NCI-H1105 (cell line): Measurements from ENCODE around the gene STPG1.

Source experiments
- DNase-seq: peaks from one replicate; lab custom pipeline; 2025; lab: John Stamatoyannopoulos, UW

The STPG1 gene

DNA sequence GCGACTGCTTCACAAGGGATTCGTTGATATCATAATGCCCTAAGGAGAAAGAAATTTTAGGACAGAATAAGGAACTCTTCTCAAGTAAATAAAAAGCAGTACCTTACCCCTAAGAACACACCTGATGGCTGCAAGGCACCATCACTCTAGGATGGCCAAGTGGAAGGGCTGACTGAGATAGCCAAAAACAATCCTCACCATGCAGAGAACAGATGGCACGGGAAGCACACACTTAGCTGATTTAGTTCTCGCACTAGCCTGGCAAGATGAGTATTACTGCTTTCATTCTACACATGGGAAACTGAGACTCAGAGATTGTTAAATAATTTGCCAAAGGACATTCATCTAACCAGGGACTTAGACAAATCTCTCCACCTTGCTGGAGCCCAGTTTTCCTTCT, 43.8 kb downstream of the STPG1 start:
- DNase-seq: no peak

GRCh38 chr1:24369199-24369598, 44.4 kb downstream of the STPG1 start:
- no peak for DNase-seq

- no peak for DNase-seq
Measured at GRCh38 chr1:24366707-24367106, 46.9 kb downstream of the STPG1 start.

DNA sequence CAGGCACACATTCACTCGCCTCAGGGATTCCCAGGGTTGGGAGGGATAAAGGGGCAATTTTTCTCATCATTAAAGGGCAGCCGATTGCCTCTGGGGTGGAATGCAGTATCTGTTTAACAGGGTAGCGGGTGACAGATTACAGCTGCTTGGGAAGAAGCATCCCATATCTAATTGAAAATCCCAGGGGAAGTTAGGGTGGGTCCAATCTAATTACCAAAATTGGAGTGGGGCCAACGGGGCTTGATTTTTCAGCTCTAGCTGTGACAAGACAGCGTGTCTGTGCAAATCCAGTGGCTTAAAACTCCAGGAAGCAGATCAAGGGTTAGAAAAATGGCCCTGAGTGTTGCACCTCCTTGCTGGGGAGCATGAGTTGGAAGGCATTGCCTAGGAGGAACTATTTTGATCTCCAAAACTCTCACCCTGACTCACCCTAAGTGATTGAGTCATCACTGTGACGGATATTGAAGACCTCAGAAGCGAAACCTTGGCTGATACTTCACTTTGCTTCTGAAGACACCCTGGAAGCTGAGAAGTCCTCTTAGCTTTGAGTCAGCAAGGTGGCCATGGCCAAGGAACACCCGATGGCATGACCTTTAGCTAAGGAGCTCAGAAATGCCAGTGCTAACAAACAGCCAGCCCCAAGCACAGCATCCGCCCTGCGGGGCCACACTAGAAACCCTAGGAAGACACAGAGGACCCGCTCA, 48.5 kb downstream of the STPG1 start:
- DNase-seq: peak; percentile 9

GRCh38 chr1:24364605-24364974, 49.0 kb downstream of the STPG1 start:
- no peak for DNase-seq

GRCh38 chr1:24363994-24364393, 49.6 kb downstream of the STPG1 start:
- no peak for DNase-seq

GRCh38 chr1:24362982-24363614, 50.5 kb downstream of the STPG1 start:
- no peak for DNase-seq

GRCh38 chr1:24362396-24362795, 51.2 kb downstream of the STPG1 start:
- no peak for DNase-seq

DNA sequence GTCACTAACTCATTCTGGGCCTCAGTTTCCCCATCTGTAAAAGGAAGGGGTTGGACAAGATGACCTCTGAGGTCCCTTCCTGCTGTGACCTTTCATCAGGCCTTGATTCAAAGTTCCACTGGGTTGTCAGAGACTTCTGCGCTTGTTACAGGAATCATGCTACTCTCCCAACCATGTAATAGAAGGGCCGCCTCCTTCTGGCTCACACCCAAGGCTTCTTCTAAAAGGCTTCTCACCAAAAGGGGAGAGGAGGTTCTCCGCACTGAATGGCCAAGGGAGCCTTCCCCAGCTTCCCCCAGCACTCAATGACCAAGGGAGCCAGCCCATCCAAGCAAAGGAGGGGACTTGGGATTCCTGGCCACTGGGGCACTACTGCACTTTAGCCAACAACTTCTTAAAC, 51.8 kb downstream of the STPG1 start:
- DNase-seq: no peak

DNA sequence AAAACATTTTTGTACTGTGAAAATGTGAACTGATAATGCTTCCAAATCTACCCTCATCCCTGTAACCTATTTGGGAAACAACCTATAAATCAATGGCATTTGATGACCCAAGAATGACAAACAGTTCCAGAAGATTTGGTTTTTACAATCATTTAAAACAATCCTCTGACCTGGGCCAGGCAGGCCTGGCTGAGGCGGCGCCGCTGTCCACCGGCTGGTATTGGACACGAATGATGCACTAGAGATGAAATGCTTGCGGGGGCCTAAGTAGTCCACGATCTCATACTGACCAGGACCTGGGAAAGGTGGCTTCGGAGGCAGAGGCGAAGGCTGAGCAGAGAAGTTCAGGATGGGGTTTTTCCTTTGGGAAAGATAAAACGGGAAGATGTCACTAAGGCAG, 52.9 kb downstream of the STPG1 start:
- DNase-seq: no peak

DNA sequence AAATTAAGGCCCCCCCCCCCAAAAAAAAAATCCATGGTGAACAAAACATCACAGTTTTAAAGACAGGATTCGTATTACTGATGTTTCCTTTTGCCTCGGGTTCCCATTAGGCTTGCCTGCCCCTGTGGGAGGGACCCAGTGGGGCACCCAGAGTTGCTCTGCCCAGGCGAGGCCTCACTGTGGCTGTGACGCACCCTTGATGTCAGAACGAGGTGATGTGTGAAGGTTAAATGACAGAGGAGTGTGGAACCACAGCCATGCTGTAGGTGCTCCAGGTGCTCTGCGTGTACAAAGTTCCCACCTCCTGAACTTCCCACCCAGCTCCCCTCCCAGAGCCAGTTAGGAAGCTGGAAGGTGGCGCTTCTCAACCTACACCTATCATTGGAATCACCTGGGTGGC, 56.5 kb downstream of the STPG1 start:
- DNase-seq: no peak

GRCh38 chr1:24355466-24355865, 58.1 kb downstream of the STPG1 start:
- DNase-seq: no peak

DNA sequence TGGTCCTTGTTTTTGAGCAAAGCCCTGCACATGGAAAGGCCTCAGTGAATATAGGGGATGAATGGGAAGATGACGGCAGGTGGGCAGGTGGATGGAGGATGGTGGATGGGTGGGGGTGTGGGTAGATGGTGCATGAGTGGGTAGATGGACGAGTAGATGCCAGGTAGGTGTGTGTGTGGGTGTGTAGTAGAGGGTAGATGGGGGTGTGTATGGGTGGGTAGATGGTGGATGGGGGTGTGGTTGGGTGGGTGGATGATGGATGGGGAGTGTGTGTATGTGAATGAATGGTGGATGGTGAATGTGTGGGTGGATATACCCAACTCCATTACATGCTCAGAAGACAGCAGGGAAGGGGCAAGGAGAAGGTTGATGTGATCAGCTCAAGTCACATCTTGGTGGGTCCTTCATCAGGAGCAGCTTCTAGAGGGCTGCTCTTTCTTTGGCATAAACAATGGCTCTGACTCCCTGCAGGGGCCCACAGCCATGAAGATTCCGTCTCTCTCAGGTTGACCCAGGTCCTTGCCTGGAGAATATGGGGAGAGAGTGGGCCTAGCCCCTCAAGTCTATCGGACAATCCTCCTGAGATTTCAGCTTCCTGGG, 60.2 kb downstream of the STPG1 start:
- no peak for DNase-seq

DNA sequence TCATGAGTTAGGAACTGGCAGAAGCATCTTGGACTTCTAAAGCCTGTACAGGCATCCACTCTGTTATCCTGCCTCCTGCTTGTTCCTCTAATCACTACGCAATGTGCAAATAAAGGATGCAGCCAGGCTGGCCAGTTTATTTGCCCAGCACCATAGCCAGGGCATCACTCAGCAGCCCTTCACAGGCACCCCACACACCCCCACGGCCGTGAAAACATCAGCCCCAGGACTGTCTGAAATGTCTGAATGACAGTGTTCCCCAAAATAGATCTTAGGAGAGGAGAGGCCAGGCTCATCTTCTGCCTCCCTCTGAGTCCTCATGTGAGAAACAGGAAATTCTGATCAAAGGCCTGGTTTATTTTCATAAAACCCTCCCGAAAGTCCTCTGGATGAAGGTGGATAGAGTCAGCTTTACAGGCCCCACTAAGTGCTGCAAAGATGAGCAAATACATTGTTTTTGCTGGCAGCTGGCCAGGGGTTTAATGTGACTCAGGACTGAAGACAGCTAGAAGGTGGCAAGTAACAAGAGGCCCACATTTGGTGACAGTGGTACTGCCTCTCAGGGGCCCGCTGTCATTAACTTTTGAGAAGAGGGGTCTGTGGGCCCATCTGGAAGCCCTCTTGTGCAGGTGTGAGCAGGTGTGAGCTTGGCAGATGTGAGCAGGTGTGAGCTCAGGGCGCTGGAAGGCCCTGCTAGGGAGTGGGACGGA, 61.5 kb downstream of the STPG1 start:
- DNase-seq: peak; percentile 34

GRCh38 chr1:24351247-24351646, 62.3 kb downstream of the STPG1 start:
- no peak for DNase-seq

GRCh38 chr1:24349891-24350290, 63.7 kb downstream of the STPG1 start:
- no peak for DNase-seq

DNA sequence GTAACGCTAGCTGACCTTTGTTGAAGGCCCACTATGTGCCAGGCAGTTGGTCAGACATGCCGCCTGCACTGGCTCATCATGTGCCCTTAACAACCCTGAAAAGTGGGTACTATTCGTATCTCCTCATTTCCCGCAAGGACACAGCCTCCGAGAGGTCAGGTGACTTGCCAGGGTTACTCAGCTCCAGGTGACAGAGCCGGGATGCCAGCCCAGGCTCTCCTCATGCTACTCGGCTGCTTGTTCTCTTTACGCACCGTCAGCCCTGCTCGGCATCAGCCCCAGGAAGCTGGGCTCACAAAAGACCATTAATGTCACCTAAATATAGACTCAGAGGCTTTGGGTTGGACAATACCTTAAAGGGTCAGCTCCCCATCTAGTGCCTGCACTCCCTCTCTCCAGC, 65.4 kb downstream of the STPG1 start:
- no peak for DNase-seq

- no peak for DNase-seq
Measured at GRCh38 chr1:24347159-24347934, 66.2 kb downstream of the STPG1 start.

GRCh38 chr1:24345334-24345733, 68.2 kb downstream of the STPG1 start:
- no peak for DNase-seq

- no peak for DNase-seq
Measured at GRCh38 chr1:24344090-24344742, 69.4 kb downstream of the STPG1 start.

GRCh38 chr1:24343412-24344089, 70.0 kb downstream of the STPG1 start:
- no peak for DNase-seq
